ENCODE results near the gene SMAP1.
"Not testable (repeated sequence)": the region's sequence is repeated elsewhere in the genome, so short reads cannot be mapped to it uniquely, and the experiment has no call there.

Gene SMAP1

DNA sequence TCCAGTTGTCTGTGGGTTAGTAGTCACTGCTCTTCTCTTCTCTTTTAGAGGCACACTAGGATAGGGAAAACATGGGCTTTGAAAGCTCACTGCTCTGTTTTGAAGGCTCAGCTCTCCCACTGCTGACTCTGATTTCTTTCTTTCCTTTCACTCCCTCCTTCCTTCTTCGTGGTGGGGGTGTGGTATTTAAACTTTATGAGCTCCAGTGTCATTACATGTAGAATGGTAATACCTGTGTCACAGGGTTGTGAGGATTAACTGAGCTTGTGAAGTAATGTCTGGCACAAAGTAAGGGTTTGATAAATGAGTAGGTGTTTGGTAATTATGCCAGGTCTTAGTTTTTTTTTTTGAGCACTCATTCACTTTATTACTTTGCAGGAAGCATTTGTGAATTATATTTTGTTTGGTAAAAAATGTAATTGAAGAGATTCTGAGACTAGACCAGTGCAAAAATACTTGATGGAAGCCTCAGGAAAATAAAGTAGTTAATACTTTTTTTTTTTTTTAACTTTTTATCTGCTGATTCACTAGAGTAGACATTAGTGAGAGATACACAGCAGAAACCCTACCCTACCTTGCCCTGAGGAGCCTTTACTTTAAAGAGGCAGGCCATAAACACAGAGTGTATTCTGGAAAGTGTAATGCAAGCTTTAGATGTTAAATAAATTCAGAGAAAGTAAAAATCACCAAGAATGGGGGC is 17.3 kb downstream of the SMAP1 start:
- DNase-seq (ENCODE audit: low spot score) = no peak

DNA sequence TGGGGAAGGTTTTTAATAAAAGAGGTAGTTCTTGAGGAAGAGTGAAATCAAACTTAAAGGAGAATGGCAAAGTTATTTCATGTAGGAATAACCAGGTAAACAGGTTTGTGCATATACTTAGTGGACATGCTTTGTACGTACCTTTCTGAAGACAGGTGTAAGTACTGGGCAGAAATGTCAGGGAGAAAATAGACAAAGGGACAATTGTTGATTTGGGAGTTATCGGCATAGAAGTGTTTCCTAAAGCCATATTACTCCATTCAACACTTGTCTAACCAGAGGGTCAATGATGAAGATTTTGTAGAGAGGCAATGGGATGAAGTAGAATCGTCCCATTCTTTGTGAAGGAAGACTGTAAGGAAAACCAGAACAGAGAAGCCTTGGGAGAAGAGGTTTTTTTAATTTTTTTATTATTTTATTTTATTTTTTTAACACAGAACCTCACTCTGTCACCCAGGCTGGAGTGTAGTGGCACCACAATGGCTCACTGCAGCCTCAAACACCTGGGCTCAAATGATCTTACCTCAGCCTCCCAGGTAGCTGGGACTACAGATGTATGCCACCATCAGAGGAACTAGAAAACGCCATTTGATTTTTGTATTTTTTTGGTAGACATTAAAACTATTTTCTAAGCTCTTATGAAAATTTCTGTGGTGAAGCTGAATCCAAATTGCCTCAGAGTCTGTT is 18.0 kb downstream of the SMAP1 start:
- no peak for DNase-seq (ENCODE audit: low spot score)

DNA sequence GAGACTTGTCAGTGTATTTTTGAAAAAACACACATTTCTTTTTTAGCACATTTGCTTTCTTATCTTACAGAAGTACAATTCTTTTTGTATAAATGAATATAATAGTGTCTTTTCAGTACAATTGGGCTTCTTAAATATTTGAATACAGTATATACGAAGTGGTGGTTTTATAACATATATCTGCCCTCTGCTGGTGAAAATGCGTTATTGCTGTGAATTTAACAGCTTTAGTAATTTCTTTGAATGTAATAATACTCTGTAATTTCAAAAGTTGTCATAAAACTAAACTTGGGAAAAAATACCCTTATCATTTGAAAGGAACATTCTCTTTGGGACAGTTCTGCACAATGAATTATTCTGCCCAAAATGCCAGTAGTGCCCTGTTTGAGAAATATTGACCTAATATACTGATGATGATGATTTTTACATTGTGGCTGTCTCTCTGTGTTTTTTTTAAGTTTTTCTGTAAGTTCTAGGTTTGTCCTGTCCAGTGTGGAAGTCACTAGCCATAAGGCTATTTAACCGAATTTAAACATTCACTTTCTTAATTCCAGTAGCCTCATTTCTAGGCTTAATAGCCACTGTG is 19.0 kb downstream of the SMAP1 start:
- peak; percentile 58 for DNase-seq (ENCODE audit: low spot score)

DNA sequence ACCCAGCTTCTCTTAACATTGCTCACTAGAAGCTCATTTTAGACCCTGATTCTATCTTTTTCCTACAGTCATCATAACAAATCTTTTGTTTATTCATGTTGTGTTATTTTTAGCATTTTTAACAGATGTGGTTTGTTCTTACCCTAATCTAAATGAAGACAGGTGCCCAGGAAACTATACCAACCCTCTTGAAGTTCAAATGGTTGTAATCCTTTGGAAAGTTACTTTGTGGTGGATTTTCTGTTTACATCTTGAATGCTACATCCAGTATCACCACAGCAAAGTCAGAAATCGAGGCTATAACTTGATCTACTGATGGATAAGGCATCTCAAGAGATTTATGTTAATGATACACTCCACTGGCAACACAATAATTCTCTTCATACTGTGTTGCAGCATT is 26.2 kb downstream of the SMAP1 start:
- DNase-seq (ENCODE audit: low spot score) = no peak

DNA sequence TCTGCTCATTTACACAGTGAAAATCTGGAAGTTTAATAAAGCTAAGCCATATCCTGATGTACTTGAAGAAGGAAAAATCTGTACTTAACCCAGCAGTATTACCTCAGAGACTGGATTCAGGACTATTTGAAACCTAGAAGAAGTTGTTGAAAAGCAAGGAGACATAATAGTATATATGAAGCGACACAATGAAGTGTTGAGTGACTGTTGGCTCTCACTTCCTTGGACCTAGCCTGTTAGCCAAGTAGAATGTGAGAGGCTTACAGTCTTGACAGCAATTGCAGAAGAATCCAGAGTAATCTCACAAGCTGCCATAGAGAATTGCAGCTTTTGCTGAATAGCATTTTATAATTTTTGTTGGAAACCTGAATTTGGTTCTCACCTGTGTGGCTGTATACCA is 26.7 kb downstream of the SMAP1 start:
- DNase-seq (ENCODE audit: low spot score) = no peak

DNA sequence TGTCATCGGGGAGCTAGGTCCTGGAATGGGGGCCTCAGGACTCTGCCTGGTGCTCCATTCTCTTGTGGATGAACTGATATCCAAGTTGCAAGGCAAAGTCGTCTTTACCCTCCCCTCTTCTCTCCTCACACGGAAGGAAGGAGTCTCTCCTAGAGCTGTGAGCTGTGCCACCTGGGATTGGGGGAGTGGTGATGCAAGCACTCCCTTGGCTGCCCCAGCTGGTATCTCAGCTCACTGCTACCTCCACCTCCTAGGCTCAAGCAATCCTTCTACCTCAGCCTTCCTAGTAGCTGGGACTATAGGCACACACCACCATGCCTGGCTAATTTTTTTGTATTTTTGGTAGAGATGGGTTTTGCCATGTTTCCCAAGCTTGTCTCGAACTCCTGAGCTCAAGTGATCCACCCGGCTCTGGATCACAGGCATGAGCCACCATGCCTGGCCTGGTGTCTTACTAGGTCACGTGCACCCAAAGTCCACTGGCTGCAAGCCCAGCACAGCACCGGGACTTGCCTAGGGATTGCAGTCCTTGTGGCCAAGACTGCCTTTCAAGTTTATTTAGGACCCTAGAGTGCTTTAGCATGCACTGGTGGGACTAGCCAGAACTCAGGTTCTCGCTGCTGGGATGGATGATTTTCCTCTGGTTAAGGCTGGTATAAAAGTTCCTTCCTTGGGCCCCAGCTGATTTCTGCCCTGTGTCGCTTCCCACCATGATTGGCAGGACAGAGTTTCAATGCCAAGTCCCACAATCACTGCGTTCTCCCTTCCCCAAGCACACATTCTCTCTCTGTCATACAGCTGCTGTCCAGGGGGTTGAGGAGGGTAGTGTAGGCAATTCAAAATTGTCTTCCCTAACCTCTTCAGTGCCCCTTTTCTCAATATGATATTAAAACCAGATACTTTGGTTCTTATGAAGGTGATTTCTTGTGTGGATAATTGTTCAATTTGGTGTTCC is 33.5 kb downstream of the SMAP1 start:
- DNase-seq (ENCODE audit: low spot score) = no peak

DNA sequence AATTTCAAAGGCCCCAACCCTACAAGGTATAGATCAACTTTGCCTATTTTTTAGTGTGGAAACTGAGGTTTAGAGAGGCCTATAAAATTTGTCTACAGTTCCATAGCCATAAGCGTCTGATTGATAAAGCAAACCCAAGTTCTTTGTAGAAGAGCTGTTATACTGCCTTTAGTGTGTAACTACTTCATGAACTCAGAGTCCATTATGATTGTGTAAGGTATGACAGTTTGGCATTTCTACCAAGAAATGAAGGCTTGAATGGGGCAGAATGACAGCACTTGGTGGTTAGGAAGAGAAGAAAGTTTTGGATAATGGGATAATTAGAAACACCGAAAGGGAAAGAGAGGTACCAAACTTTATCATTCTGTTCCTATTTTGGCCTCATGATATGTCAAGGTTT is 38.1 kb downstream of the SMAP1 start:
- no peak for DNase-seq (ENCODE audit: low spot score)

DNA sequence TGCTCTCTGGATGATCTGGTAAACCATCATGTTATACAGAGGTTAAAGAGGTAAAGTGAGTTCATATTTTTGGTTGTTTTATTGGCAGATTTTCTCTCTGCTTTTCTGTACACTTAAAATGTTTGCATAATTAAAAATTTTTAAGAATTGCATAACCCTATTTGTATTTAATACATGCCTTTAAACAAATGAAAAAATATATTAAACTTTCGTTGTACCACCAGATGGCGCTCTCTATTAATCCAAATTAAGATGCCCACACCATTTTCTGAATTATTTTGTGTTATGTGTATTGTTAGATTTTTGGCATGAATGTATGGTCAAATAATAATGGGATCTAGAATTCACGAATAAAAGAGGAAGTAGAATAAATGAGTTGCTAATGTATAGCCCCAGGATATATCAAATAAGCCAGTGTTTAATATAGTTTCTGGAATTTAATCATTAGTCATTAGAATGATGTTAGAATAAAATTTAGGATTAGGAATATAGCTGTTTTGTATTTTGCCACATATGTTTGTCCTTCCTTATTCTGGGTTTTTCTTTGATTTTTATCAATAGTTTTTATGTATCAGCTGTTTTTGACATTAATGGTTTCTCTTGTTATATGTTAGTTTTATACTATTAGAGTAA is 38.9 kb downstream of the SMAP1 start:
- peak; percentile 52 for DNase-seq (ENCODE audit: low spot score)

DNA sequence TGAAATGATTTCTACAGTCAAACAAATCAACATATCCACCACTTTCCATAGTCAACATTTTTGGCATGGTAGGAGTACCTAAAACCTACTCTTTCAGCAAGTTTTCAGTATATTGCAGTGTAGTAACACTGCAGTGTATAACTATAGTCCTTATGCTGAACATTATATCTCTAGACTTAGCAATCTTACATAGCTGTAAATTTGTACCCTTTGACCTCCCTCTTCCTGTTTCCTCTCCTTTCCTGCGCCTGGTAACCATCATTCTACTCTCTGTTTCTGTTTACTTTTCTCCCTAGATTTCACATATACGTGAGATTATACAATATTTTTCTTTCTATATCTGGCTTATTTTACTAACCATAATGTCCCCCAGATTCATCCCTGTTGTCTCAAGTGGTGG is 40.2 kb downstream of the SMAP1 start:
- no peak for DNase-seq (ENCODE audit: low spot score)

DNA sequence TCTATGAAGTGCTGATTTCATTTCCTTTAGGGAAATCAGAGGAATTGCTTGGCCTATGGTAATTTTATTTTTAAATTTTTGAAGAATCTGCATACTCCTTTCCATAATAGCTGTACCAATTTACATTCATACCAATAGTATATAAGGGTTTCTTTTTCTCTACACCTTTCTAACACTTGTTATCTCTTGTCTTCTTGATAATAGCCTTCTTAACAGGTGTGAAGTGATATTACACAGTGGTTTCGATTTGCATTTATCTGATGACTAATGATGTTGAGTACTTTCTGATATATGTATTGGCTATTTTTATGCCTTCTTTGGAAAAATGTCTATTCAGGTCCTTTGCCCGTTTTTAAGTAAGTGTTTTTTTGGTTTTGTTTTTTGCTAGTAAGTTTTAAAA is 40.8 kb downstream of the SMAP1 start:
- DNase-seq (ENCODE audit: low spot score) = no peak

DNA sequence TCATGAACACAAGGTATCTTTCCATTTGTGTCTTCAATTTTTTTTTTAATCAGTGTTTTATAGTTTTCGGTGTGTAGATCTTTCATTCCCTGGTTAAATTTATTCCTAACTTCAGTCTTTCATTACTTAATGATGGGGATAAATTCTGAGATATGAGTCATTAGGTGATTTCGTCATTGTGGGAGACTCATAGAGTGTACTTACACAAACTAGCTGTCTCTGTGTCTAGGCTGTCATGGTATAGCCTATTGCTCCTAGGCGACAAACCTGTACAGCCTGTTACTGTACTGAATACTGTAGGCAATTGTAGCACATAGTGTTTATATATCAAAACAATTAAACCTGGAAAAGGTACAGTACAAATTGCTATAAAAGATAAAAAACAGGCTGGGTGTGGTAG is 42.1 kb downstream of the SMAP1 start:
- no peak for DNase-seq (ENCODE audit: low spot score)

DNA sequence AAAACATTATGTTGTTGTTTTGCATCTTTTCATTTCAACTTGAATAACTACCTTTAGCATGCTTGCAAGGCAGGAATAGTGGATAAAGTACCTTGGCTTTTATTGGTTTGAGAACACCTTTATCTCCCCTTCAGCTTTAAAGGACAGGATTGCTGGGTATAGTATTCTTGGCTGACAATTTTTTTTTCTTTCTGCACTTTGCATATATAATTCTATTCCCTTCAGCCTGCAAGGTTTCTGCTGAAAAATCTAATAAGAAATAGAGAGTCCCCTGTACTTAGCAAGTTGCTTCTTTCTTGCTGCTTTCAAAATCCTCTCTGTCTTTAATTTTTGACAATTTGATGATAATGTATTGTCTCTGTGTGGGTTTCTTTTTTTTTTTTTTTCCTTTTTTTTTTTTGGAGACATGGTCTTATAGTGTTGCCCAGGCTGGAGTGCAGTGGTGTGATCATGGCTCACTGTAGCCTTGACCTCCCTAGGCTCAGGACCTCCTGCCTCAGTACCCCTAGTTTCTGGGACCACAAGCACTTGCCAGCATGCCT is 47.1 kb downstream of the SMAP1 start:
- no peak for DNase-seq (ENCODE audit: low spot score)

DNA sequence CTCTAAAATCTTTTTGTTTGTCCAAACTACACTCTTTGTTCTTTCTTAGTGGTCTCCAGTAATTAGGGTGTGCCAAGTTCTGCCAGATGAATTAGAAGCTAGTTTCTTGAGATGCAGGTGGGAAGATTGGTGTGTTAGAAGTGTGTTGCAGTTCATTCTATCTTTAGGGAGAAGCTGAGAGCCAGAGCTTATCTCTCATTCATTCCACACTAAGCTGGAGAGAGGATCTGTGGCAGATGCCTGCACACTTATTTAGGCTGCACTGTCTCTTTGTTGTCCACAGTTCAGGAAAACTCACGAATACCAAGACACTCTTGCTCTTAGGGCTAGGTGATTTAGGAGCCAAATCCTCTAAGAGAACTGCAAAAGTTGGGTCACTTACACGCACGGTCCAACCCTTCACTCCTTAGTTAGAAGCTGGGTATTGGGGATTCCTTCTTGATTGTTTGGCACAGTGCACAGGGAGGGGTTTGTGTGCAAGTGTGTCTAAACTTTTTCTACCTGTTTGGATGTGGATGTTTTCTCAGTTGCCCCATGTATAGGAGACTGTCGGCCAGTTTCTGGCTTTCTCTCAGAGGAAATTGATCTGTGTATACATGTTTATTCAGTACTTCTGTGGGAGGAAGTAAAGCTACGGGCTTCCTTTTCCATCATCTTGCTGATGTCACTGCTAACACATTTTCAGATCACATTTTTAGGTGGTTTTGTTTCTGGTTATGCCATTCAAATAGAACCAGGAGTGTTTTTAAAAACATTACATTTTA is 49.5 kb downstream of the SMAP1 start:
- no peak for DNase-seq (ENCODE audit: low spot score)

DNA sequence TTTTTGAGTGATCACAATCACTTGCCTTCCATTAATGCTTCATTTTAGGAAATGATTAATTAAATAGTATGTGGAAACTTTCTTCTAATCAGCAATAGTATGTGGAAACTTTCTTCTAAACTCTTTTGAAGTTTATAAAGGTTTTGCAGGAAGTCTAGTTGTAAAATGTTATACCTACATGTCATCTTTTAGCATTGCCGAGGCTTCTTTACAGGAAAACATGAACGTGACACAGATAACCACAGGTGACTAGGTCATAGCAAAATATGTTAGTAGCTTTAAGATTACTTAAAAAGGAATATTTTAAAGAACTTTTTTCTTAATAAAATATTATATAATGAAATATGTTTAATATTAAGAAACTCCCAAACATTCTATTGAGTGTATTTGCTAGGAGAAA is 56.8 kb downstream of the SMAP1 start:
- DNase-seq (ENCODE audit: low spot score) = no peak

DNA sequence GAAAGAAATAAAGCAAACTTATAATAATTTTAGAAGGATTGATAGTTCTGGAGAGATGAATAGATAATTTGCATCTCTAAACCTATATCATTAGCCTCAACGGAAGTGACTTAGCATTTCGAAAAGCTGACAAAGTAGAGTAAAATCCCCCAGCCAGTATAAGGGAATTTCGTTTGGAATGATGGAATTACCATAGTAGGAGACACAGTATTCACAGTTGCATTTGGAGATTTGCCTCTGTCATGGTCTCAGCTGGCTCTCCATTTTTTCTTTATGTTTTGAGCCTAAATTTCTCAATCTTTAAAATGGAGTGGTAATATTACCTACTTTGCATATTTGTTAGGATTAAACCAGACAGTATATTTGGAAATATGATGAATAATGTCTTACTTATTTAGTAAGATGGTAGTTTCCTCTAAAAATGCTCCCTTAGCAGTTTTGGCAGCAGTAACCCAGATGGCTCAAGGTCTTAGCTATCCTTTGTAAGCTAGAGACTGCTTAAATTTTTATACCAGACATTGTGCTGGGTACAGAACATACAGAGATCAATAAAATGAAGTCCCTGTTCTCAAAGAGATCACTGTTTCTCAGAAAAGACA is 58.2 kb downstream of the SMAP1 start:
- DNase-seq (ENCODE audit: low spot score) = no peak

DNA sequence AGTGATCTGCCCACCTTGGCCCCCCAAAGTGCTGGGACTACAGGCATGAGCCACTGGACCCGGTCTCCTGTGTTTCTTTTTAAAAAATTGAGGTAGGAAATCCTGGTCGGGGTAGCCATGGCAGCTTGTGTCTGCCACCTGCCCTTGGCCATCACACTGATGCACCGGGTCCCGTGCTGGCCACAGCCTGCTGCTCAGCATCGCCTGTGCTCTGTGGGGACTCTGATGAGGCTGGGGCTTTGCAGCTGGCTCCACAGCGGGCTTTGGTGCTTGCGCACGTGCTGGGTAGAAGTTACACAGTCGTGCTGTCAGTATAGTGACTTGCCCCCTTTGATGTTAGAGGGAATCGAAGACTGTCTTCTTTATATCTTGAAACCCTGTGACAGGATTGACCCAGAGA is 66.7 kb downstream of the SMAP1 start:
- DNase-seq (ENCODE audit: low spot score) = no peak

DNA sequence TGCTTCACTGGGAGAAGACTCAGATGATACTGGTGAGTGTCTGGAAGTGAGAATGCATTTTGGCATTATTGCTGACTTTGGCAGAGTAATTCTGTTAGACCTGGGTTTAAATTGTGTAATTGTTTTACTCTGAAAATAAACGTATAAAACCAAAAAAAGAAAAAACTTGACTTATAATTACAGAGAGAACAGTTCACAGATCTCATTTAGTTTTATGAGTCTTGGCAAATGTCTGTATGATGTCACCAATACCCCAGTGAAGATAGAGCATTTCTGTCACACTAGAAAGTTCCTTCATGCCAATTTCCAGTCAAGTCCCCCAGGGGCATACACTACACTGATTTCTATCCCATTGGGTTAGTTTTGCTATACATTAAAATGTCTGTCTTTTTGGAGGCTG is 67.3 kb downstream of the SMAP1 start:
- no peak for DNase-seq (ENCODE audit: low spot score)

DNA sequence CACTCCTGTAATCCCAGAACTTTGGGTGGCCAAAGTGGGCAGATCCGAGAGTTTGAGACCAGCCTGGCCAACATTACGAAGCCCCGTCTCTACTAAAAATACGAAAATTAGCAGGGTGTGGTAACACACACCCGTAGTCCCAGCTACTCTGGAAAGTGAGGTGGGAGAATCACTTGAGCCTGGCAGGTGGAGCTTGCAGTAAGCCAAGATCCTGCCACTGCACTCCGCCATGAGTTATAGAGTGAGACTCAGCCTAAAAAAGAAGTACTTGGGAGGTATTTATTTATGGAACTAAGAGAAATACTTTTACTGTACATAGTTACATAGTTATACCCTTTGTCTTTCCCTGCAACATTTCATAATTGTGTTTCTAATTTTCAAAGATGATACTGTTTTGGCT is 67.8 kb downstream of the SMAP1 start:
- no peak for DNase-seq (ENCODE audit: low spot score)

DNA sequence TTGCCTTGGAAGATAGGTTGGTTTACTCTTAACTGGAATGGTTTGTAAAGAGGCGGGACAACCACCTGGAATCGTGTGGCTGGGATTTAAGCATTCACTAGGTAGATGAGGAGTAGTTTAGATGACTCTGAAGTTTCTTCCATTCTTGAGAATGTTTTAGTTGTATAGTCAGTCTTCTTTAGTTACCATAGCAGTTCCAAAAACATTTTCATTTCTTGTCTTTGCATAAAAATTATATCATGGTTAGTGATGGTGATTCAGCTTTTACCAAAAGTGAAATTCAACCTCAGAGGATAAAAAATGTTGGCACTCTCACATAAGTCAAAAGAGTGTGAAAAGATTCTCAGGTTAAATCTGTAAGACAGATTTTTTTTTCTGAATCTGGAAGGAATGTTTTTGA is 70.3 kb downstream of the SMAP1 start:
- no peak for DNase-seq (ENCODE audit: low spot score)

DNA sequence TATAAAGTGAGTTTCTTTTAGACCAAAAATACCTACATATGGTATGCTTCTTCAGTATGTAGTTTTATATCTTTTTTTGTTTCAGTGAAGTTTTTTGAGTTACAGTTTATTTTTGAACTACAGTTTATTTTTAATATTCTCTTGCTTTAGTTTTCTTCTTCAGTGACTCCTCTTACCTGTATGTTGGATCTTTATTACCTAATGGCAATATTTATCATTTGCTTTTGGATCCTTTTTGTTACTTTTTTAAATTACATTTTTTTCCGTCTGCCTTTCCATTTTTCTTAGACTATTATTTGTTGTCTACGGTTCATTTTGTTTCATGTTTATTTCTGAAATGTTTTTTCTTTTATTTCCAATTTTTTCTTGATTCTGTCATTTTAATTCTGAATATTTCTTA is 71.9 kb downstream of the SMAP1 start:
- no peak for DNase-seq (ENCODE audit: low spot score)

DNA sequence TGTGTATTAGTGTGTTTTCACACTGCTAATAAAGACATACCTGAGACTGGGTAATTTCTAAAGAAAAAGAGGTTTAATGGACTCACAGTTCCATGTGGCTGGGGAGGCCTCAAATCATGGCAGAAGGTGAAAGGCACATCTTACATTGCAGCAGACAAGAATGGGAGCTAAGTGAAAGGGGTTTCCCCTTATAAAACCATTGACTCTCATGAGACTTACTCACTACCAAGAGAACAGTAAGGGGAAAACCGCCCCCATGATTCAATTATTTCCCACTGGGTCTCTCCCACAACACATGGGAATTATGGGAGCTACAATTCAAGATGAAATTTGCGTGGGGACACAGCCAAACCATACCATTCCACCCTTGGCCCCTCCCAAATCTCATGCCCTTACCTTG is 73.1 kb downstream of the SMAP1 start:
- DNase-seq (ENCODE audit: low spot score) = not testable (repeated sequence)

Data from hematopoietic multipotent progenitor cell treated with erythropoietin and hydrocortisone succinate and interleukin-3 and kit ligand, for 17 days (in vitro differentiated cells).